HG02840 (cell line): ENCODE results near the gene CXCL9.
A peak's percentile ranks its signal among the peaks of the same experiment; 100 is the strongest.
"Not testable (repeated sequence)": the region's sequence is repeated elsewhere in the genome, so short reads cannot be mapped to it uniquely, and the experiment has no call there.

Source experiments
- ATAC-seq: cut with Tn5 transposase; IDR thresholded peaks from one replicate; pipeline ENCODE4 v1.9.1; 2021; ENCODE audit warnings: mild to moderate bottlenecking, moderate library complexity, moderate number of reproducible peaks; ENCODE audit not compliant: unreplicated experiment, low FRiP score

The CXCL9 gene

GRCh38 chr4:76007089-76007862, at the start of gene CXCL9:
Gene CXCL9 (minus strand): TSS chr4:76007509. CDS start chr4:76007449, 60 bp downstream.
- ATAC-seq: no peak

- ATAC-seq: no peak
Measured at GRCh38 chr4:76055421-76055820, 48.1 kb upstream of the CXCL9 start.

GRCh38 chr4:76055016-76055415, 47.7 kb upstream of the CXCL9 start:
- peak; percentile 96 for ATAC-seq

- no peak for ATAC-seq
Measured at GRCh38 chr4:76053730-76054129, 46.4 kb upstream of the CXCL9 start.

- ATAC-seq: not testable (repeated sequence)
Measured at GRCh38 chr4:76050560-76051050, 43.3 kb upstream of the CXCL9 start.

- not testable (repeated sequence) for ATAC-seq
Measured at GRCh38 chr4:76049860-76050416, 42.6 kb upstream of the CXCL9 start.

GRCh38 chr4:76044686-76045085, 37.4 kb upstream of the CXCL9 start:
- ATAC-seq: not testable (repeated sequence)

- not testable (repeated sequence) for ATAC-seq
Measured at GRCh38 chr4:76043306-76043705, 36.0 kb upstream of the CXCL9 start.

- ATAC-seq: not testable (repeated sequence)
Measured at GRCh38 chr4:76042241-76042998, 35.1 kb upstream of the CXCL9 start.

- no peak for ATAC-seq
Measured at GRCh38 chr4:76036855-76037254, 29.5 kb upstream of the CXCL9 start.

- ATAC-seq: no peak
Measured at GRCh38 chr4:76035799-76036380, 28.6 kb upstream of the CXCL9 start, which contains the start of gene CXCL11. Gene CXCL11 (minus strand): TSS chr4:76036070. CDS start chr4:76035987, 83 bp downstream.

- no peak for ATAC-seq
Measured at GRCh38 chr4:76035141-76035540, 27.8 kb upstream of the CXCL9 start.

- no peak for ATAC-seq
Measured at GRCh38 chr4:76029300-76029699, 22.0 kb upstream of the CXCL9 start.

- ATAC-seq: no peak
Measured at GRCh38 chr4:76028350-76028765, 21.0 kb upstream of the CXCL9 start.

GRCh38 chr4:76024065-76024464, 16.8 kb upstream of the CXCL9 start:
- ATAC-seq: no peak

- ATAC-seq: no peak
Measured at GRCh38 chr4:76023389-76023788, 16.1 kb upstream of the CXCL9 start, which contains the start of gene CXCL10. Gene CXCL10 (minus strand): TSS chr4:76023497. CDS start chr4:76023431, 66 bp downstream.

- no peak for ATAC-seq
Measured at GRCh38 chr4:76022677-76023076, 15.4 kb upstream of the CXCL9 start.

- no peak for ATAC-seq
Measured at GRCh38 chr4:76022031-76022430, 14.7 kb upstream of the CXCL9 start.

- no peak for ATAC-seq
Measured at GRCh38 chr4:76017056-76017686, 9.9 kb upstream of the CXCL9 start.

- peak; percentile 62 for ATAC-seq
Measured at GRCh38 chr4:76016393-76016792, 9.1 kb upstream of the CXCL9 start.
